DOHH2 (cell line): ENCODE results near the gene LAMC2.

Source experiments
- H3F3A ChIP-seq: fragments of 200-600 bp; sonication (generic), shearing (Covaris generic); 2 replicates; pipeline ENCODE4 v1.6.0; 2016; ENCODE audit warnings: antibody characterized with exemption, mild to moderate bottlenecking; ENCODE audit not compliant: control insufficient read depth, insufficient read depth
- H3K27ac ChIP-seq: fragments of 200-600 bp; sonication (generic); 2 replicates; pipeline ENCODE4 v1.5.1; 2014; ENCODE audit warnings: low read depth, mild to moderate bottlenecking, low read length, moderate library complexity
- H3K27me3 ChIP-seq: fragments of 200-600 bp; sonication (generic); 2 replicates; pipeline ENCODE4 v1.6.1; 2014; ENCODE audit warnings: mild to moderate bottlenecking, low read length, mixed read lengths; ENCODE audit not compliant: control insufficient read depth
- H3K36me3 ChIP-seq: fragments of 200-600 bp; sonication (generic); 2 replicates; pipeline ENCODE4 v1.6.1; 2014; ENCODE audit warnings: mild to moderate bottlenecking, low read length, moderate library complexity, mixed read lengths; ENCODE audit not compliant: control insufficient read depth
- H3K4me1 ChIP-seq: fragments of 200-600 bp; sonication (generic); 2 replicates; pipeline ENCODE4 v1.6.1; 2014; ENCODE audit warnings: mild to moderate bottlenecking, low read length, mixed read lengths; ENCODE audit not compliant: control insufficient read depth
- H3K4me2 ChIP-seq: fragments of 200-600 bp; sonication (generic); 2 replicates; pipeline ENCODE4 v1.6.0; 2014; ENCODE audit warnings: mild to moderate bottlenecking, low read length, moderate library complexity
- H3K4me3 ChIP-seq: fragments of 200-600 bp; sonication (generic); 2 replicates; pipeline ENCODE4 v1.5.1; 2014; ENCODE audit warnings: mild to moderate bottlenecking, low read length, mixed read lengths
- H3K79me2 ChIP-seq: fragments of 200-600 bp; sonication (generic); 2 replicates; pipeline ENCODE4 v1.6.1; 2014; ENCODE audit warnings: mild to moderate bottlenecking, low read length, mixed read lengths; ENCODE audit not compliant: control insufficient read depth
- H3K9me2 ChIP-seq: fragments of 200-600 bp; sonication (generic); replicated peaks from 2 replicates; pipeline ENCODE4 v1.6.1; 2014; ENCODE audit warnings: mild to moderate bottlenecking, low read length, mixed read lengths; ENCODE audit not compliant: control insufficient read depth
- H3K9me3 ChIP-seq: fragments of 200-600 bp; sonication (generic); 2 replicates; pipeline ENCODE4 v1.6.1; 2014; ENCODE audit warnings: antibody characterized with exemption, low read length, mixed read lengths; ENCODE audit not compliant: control insufficient read depth, insufficient read depth
- H4K20me1 ChIP-seq: fragments of 200-600 bp; sonication (generic); 2 replicates; pipeline ENCODE4 v1.6.0; 2014; ENCODE audit warnings: low read depth, mild to moderate bottlenecking, antibody characterized with exemption, low read length, moderate library complexity; ENCODE audit not compliant: control insufficient read depth, insufficient read depth
- CTCF ChIP-seq: fragments of 200-600 bp; sonication (generic); IDR thresholded peaks from one replicate; pipeline ENCODE4 v1.5.1; 2014; ENCODE audit warnings: antibody characterized with exemption, mild to moderate bottlenecking, low read depth, low read length; ENCODE audit not compliant: poor library complexity, severe bottlenecking
- EZH2phosphoT487 ChIP-seq: fragments of 200-600 bp; sonication (generic); IDR thresholded peaks from 2 replicates; pipeline ENCODE4 v1.6.1; 2017; ENCODE audit warnings: borderline replicate concordance, mild to moderate bottlenecking, antibody characterized with exemption, low read length, moderate library complexity, mixed read lengths

The LAMC2 gene

GRCh38 chr1:183212870-183213269 lies 26.8 kb downstream of the LAMC2 start:
- no peak for TF ChIP-seq EZH2phosphoT487
- TF ChIP-seq CTCF, result no peak
- Histone ChIP-seq H3K9me3 (no peaks in the 10 kb centered on the region), H3K4me3 (no peak overlapping the region), H3K79me2 (no peaks in the 10 kb centered on the region), H3K27me3 (peaks cover 43% of the 10 kb centered on the region), H3K4me2 (no peak overlapping the region), H3F3A (no peaks in the 10 kb centered on the region), H3K4me1 (no peaks in the 10 kb centered on the region), H3K27ac (no peak overlapping the region), H3K9me2 (no peaks in the 10 kb centered on the region), H3K36me3 (no peaks in the 10 kb centered on the region), H4K20me1 (no peaks in the 10 kb centered on the region)

GRCh38 chr1:183214021-183214970 lies 28.2 kb downstream of the LAMC2 start:
- Histone ChIP-seq H3K27me3 (peaks cover 51% of the 10 kb centered on the region), H3K4me2 (no peak overlapping the region), H3K4me1 (peaks cover 11% of the 10 kb centered on the region), H3K36me3 (no peaks in the 10 kb centered on the region), H4K20me1 (no peaks in the 10 kb centered on the region; the same call in 1 of the 2 replicates), H3K4me3 (no peak overlapping the region), H3K9me3 (no peaks in the 10 kb centered on the region), H3K79me2 (no peaks in the 10 kb centered on the region), H3K9me2 (no peaks in the 10 kb centered on the region), H3K27ac (no peak overlapping the region), H3F3A (no peaks in the 10 kb centered on the region)
- TF ChIP-seq EZH2phosphoT487, result no peak
- no peak for TF ChIP-seq CTCF

GRCh38 chr1:183215076-183215720 lies 29.1 kb downstream of the LAMC2 start:
- Histone ChIP-seq H3K27me3 (peaks cover 59% of the 10 kb centered on the region), H3K4me3 (no peak overlapping the region), H3K36me3 (no peaks in the 10 kb centered on the region), H3K27ac (no peak overlapping the region), H3K4me1 (peaks cover 16% of the 10 kb centered on the region), H3K9me3 (no peaks in the 10 kb centered on the region), H3F3A (no peaks in the 10 kb centered on the region), H3K79me2 (no peaks in the 10 kb centered on the region), H3K4me2 (no peak overlapping the region), H4K20me1 (no peaks in the 10 kb centered on the region; the same call in 1 of the 2 replicates), H3K9me2 (no peaks in the 10 kb centered on the region)
- TF ChIP-seq CTCF, result no peak
- TF ChIP-seq EZH2phosphoT487, result no peak
